HG02642 (cell line): ENCODE results near the gene C17orf113.
"Not testable (repeated sequence)": the region's sequence is repeated elsewhere in the genome, so short reads cannot be mapped to it uniquely, and the experiment has no call there.

Experiments
- ATAC-seq: cut with Tn5 transposase; IDR thresholded peaks from one replicate; pipeline ENCODE4 v1.9.1; 2021; ENCODE audit warnings: mild to moderate bottlenecking; ENCODE audit not compliant: unreplicated experiment, poor library complexity

Gene C17orf113

DNA sequence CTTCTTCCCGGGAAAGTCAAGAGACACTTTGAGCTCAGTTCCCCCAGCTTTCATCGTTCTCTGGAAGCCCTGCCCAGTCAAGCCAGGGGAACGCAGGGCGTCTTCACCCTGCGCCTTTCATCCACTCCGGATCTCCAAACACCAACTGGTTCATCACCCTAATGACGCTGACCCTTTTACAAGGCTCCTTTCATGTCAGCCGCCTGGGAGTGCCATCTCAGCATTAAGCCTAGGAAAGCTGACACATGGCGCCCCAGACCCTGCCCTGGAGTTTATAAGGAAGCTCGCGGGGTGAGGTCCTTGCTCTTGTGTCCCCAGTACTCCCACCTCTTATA lies 32.6 kb downstream of the C17orf113 start:
- no peak for ATAC-seq

DNA sequence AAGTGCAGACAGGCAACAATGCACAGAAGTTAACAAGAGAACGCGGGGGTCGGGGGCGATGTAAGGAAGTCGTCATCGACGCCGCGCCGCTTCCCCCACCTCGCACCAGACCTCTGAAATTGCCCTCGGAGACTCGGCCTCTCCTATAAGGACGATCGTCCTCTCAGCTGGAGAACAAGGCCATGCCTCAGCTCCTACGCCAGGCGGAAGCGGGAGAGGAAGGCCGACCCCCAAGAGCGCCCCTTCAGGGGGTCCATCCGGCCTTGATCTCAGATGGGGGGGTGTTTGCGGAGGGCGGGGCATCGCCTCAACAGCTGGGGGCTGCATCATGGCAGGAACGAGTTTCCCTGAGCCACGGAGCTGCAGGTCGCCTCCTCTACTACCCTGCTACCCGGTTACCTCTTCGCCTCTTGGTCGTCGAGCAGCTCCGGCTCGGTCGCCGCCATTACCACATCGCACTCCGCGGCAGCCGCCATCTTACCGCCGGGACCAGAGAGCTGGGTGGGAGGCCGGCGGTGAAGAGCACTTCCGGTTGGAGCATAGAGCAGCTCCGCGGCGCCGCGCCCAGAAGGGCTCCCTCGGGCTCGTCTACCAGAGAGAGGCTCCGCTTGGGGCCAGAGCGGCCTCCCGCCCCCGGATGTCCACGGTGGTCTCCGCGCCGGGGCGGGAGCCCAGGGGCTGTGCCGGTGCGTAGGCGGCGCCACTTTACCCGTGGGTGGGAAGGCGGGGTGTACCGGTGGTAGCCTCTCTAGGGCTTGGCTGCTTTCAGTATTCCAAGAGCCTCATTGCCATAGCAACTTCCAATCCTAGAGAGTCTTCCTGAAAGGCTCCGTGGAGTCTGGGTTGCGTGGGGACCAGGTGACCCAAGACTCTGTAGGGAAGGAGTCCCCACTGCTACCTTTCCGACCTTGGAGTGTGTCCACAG lies 33.2 kb downstream of the C17orf113 start, which contains the start of gene DNAJC7:
Gene DNAJC7, minus strand, starts transcription at position 499 of the 925 bp plus-strand sequence. Its CDS starts 23 bp downstream, at position 476.
- ATAC-seq, result peak; percentile 88

DNA sequence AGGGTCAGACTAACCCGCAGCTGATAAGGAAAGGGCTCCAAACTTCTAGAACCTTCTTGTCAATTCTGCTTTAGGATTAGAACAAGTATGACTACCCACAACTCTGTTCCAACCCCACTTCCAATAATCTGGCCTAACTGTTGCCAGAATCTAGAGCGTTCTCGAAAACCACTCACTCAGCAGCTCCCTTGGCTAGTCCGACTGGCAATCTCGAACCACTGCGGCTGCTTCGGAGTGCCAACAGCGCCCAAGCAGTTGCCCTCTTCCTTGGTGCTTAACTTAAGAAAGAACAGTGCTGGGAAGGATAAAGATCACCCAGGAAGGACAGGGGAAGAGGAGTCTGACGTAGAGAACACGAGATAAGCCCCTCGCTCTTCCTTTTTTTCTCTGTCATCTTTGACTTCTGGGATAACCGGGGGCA lies 34.0 kb downstream of the C17orf113 start:
- ATAC-seq, result no peak

DNA sequence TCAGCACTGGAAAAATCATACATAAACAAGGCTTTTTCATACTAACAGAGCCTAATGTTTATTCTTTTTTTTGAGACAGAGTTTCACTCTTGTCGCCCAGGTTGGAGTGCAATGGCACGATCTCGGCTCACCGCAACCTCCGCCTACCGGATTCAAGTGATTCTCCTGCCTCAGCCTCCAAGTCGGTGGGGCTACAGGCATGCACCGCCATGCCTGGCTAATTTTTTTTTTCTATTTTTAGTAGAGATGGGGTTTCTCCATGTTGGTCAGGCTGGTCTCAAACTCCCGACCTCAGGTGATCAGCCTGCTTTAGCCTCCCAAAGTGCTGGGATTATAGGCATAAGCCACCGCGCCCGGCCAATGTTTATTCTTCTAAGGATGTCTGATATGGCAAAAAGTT lies 36.7 kb downstream of the C17orf113 start:
- not testable (repeated sequence) for ATAC-seq

DNA sequence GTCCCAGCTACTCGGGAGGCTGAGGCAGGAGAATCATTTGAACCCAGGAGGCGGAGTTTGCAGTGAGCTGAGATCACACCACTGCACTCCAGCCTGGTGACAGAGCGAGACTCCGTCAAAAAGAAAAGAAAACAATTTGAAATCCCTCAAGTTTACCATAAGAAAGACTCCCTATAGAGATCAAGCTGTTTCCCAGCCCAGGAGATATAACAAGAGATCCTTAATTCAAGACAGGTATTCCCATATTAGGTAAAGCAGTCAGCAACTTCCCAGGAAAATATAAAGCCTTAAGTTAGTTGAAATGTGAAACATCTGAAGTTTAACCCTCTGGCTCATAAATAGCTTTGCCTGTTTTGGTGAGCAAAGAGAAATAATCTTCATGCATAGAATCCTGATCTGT lies 38.0 kb downstream of the C17orf113 start:
- not testable (repeated sequence) for ATAC-seq

DNA sequence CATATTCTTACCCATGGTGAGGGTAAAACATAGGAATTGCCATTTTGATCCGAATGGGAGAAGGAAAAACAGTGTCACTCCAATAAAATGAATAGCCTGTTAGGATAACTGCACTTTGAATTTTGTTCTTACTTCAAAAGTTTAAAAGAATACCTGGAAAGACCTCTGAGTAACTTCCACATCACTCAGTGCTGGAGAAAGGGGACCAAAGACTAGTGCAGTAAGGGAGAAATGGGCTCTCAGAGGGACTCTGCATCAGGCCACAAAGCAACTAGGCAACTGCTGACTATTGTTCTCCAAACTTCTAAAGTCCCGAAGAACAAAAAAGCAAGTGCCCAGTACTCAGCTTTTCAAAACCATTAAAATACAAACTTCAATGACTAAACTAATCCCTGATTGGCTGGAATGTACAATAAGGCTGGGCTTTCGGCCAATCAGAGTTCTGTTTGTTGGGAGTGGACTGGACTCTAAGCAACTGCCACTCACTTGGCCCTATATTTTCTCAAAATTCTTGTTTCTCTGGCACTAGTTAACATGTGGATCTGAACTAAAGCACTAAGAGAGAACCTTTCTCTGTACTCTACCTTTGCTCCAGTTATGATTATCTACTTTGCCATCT lies 39.4 kb downstream of the C17orf113 start:
- no peak for ATAC-seq

DNA sequence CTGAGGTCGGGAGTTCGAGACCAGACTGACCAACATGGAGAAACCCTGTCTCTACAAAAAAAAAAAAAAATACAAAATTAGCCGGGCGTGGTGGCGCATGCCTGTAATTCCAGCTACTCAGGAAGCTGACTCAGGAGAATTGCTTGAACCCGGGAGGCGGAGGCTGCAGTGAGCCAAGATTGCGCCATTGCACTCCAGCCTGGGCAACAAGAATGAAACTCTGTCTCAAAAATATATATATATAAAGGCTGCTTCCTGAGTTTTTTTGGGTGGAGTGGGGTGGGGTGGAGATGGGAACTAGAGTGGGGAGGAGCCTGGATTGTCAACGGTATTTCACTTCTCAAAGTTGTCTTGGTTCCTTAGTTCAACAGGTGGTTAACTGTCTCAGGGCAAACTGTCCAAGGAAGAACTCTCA lies 40.1 kb downstream of the C17orf113 start:
- ATAC-seq, result not testable (repeated sequence)

DNA sequence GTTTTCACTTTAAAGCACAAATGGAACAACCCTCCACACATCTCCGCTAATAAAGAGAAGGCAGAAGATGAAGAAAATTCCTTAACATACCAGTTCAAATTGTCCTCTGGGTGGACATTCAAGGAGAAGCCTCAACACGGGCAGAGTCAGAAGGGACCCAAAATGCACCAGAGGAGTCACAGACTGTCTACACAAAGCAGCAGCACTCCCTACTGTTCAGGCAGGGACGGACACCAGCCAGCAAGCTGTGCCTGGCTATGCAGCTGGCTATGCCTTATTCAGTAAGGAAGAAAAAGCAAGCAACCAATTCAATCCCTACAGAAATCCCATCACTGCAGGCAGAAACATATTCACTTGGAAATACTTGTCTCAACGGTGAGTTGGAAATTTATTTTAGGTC lies 41.2 kb downstream of the C17orf113 start:
- no peak for ATAC-seq

DNA sequence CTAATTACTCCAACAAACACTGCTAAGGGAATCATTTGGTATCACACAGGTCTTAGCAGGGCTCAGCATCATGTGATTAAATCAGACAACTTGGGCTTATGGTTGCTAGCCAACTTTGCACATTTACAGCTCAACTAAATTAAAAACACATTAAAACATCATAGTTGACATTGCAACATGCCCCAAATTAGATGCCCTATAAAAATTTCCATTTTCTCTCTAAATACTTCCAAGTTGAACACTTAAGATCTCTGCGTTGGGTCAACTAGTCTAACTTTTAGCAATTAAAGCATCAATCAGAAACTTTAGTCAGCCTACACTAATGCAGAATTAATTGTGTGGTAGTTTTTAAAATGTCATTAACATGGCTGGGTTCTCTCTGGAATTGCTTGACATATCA lies 45.2 kb downstream of the C17orf113 start:
- ATAC-seq, result no peak

DNA sequence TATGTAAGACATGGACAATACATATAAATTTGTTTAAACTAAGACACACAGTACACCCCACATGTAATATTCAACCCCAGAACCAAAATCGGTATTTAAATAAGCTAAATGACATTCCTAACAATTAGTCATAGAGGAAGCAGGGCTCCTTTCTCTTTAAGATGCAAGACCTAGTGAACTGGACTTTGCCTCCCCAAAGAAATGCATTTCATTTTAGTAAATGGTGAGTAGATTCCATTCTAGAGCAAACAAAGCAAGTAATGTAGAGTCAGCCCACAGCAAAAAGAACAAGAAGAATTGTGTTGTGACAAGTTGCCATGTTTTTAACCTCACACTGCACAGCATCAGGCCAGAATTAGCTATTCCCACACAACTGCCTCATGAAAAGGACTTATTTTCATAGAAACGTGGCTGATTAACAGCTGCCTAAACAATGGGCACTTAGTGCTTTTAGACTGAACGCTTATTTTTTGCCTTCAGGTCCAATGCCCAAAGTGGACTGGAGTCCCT lies 47.6 kb downstream of the C17orf113 start:
- no peak for ATAC-seq

DNA sequence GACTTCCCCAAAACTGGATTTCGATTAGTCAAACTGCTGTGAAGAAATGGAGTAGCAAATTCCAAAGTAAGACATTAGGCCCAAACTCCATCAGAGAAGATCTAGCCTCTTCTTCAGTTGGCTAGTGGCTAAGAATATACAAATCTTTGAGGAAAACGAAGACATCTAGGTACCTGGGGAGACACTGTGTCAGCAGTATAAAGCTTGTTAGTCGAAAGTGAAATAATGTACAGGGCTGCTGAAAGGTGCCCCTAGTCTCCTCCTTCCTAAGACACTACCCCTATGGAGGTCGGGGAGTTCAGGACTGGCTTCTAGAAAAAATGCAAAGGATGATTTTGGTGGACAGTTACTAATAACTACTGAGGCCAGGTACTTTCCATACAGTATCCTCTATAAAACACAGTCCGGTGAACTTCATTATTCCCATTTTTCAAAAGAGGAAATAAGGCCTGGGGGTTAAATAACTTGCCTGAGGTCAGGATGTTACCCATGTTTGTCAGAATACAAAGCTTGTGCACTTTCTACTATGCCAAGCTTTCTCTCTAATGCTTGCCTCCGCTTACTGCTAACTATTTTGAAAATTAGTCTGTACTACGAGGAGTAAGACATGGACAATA lies 48.1 kb downstream of the C17orf113 start:
- no peak for ATAC-seq

DNA sequence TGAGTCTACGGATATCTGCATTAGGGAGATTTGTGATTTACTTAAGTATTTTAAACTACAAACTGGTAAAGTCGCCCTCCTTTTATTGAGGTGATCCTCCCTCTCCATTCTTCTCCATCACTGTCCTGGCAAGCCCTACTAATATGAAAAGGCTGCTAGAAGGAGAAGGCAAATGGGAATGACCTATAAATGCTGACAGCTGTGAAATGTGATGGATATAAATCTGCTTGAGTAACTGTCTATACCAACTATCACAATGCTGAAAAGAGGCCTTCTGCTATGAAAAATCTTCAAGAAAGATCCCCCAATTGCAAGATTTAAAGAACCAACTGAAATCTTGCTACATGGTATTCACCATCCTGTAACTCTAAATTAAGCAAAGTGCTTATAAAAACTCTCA lies 48.7 kb downstream of the C17orf113 start:
- ATAC-seq, result no peak

DNA sequence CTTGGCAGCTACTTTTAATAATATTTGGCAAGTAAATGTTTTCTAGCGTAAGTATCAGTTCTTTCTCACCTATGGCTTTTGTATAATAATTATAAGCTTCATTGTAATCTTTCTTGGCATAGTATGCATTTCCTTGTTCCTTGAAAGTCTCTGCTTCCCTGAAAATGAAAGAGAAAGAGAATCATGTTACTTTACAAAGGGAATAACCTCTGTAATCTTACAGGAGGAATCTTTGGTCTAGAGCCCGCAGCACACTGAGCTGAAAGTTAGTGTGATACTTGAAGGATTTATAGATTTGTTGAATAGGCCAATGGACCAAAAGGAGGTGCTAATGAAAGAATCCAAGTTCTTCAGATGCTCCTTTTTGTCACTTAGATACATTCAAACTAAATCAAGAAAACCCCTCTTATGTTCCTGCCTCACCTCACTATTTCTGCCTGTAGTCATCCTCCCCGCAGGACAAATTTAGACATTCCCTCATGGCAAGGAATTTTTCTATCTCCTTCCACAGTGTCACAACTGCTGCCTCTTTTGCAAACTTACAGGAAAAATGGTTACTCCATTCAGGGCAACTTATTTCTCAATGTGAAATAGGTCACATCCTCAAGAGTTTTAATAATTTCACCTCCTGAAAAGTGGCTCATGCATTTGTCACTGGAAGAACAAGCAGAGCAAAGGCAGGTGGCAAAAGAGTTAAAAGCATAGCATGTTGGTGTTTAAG lies 49.8 kb downstream of the C17orf113 start:
- no peak for ATAC-seq

DNA sequence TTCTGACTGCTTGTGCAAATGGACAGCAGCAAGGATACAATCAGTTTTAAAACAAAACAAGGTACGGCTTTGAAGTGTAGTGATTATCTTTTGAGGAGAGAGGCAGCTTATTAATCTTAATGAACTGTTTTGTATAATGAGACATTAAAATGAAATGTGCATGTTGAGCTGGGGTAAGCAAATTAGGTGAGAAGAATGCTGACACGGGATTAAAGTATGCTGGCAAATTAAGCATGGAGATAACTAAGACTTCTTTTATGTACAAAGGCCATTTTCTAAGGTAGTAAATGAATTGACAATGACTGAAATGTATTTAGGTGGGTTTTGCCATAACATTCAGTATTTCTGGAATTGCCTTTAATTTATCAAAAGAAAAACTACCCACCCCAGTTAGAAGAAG lies 51.9 kb downstream of the C17orf113 start:
- no peak for ATAC-seq

DNA sequence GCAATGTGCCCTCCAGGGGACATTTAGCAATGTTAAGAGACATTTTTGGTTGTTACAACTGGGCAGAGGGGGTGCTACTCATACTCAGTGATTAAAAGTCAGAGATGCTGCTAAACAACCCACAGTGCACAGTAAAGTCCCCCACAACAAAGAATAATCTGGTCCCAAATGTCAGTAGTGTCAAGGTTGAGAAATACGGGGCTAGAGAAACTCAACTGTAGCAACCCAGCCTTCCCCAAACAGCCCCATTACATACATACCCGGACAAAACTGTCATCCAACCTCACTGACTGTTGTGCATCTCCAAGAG lies 53.6 kb downstream of the C17orf113 start:
- ATAC-seq, result no peak

DNA sequence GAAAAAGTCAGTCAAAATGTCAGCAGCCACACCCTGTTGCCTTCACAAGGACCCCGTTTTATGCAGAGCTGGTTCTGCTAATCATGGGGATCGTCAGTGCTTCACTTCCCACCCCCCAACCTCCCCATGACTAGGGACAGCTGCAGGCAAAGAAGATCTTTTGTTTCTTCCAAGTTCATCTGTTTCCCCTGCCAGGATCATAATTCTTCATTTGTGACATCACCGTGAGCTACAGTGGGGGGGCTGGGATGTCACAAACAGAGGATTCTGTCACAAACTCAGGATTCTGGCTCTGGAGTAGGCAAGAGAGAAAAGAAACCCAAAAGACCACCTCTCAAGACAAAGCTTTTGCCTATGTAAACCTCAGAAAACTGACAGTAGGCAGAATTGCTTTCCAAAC lies 57.8 kb downstream of the C17orf113 start:
- ATAC-seq, result no peak

DNA sequence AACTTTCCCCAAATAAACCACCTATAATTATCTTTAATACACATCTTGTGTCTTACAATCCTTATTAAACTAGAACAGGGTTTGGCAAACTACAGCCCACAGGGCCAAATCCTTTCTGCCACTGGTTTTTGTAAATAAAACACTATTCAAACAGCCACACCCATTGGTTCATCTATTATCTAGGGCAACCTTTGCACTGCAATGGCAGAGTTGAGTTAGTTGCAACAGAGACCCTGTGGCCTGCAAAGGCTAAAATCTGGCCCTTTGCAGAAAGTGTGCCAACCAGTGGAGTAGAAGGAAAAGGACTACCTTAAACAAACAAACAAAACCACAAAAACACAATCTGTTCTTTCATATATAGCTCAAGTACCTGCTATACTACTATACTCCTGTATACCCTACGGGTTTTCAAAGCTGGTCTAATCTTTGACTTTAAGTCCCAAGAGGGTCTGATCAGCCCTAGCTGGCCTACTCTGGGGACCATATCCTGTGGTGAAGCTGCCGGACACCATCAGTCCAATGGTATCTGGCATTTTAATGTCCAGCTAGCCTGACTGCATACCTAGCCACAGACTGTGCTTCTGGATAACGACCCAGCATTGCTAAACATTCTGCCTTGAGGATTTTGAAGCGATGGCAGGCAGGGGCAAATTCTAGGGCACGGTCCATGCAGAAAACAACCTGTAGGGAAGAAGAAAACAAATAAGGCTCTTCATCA lies 60.5 kb downstream of the C17orf113 start:
- no peak for ATAC-seq

DNA sequence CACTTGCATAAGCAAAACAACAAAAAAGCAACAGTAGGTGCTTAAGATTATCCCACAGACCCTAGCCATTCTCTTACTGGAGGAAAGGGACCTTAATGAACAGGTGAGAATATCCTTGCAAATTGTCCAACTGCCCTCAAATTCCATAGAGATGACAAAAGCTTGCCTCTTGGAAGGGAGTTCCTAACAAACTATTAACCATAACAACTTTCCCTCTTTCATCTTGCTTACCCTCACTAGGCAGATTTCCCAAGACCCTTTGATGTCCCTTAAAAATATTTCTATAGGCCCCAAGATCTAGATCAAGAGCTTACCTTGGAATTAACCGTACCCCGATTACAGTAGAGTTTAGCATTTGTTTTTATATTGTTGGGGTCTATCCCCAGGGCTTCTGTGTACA lies 62.0 kb downstream of the C17orf113 start:
- ATAC-seq, result no peak
